Measurements from ENCODE around the gene CFHR4. TPM values are rescaled to one million over a fixed set of nuclear protein-coding genes. Genes with fewer than 3 reads are reported as not detected.

CFHR4 gene
- total and polyA plus RNA-seq, 4 donors: not detected

DNA sequence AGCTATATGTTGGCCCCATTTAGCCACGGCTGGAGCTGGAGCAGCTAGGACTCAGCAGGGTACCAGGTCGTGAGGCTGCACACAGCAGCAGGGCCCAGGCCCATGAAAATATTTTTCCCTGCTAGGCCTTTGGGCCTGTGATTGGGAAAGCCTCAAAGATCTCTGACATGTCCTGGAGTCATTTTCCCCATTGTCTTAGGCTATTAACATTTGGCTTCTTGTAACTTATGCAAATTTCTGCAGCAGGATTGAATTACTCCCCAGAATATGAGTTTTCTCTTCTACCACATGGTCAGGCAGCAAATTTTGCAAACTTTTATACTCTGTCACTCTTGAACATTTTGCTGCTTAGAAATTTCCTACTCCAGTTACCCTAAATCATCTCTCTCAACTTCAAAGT is 66.9 kb downstream of the CFHR4 start:
- Histone ChIP-seq H3K4me1 (ENCODE audit: control insufficient read depth in 5 of 5, insufficient read depth in 5 of 5, low read length in 5 of 5) (no peaks in the 10 kb centered on the region), H3K9me3 (ENCODE audit: control insufficient read depth in 4 of 4, insufficient read depth in 3 of 4, low read length in 3 of 4) (peaks cover 0 to 5% (median 0%) of the 10 kb centered on the region in 4 donors), H3K27ac (ENCODE audit: low read depth in 1 of 2, low read length in 1 of 2) (no peak overlapping the region), H3K9ac (ENCODE audit: insufficient read depth in 1 of 2, low read length in 2 of 2) (no peak overlapping the region), H3K27me3 (ENCODE audit: control insufficient read depth in 3 of 3, insufficient read depth in 3 of 3, low read length in 2 of 3) (no peaks in the 10 kb centered on the region), H3K36me3 (ENCODE audit: control insufficient read depth in 4 of 4, insufficient read depth in 4 of 4, low read length in 4 of 4) (no peaks in the 10 kb centered on the region), H3K4me3 (no peak overlapping the region)
- ATAC-seq (ENCODE audit: insufficient read depth, low FRiP score) (no peak), DNase-seq (no peak)
- 75 to 82% methylated on average over 2 of the region's 2 CpGs for WGBS, 2 donors
- TF ChIP-seq, protein P1, sequence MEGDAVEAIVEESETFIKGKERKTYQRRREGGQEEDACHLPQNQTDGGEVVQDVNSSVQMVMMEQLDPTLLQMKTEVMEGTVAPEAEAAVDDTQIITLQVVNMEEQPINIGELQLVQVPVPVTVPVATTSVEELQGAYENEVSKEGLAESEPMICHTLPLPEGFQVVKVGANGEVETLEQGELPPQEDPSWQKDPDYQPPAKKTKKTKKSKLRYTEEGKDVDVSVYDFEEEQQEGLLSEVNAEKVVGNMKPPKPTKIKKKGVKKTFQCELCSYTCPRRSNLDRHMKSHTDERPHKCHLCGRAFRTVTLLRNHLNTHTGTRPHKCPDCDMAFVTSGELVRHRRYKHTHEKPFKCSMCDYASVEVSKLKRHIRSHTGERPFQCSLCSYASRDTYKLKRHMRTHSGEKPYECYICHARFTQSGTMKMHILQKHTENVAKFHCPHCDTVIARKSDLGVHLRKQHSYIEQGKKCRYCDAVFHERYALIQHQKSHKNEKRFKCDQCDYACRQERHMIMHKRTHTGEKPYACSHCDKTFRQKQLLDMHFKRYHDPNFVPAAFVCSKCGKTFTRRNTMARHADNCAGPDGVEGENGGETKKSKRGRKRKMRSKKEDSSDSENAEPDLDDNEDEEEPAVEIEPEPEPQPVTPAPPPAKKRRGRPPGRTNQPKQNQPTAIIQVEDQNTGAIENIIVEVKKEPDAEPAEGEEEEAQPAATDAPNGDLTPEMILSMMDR (IDR thresholded peaks at IDR 0.05; ENCODE audit: control extremely low read depth, extremely low read depth): no peak

DNA sequence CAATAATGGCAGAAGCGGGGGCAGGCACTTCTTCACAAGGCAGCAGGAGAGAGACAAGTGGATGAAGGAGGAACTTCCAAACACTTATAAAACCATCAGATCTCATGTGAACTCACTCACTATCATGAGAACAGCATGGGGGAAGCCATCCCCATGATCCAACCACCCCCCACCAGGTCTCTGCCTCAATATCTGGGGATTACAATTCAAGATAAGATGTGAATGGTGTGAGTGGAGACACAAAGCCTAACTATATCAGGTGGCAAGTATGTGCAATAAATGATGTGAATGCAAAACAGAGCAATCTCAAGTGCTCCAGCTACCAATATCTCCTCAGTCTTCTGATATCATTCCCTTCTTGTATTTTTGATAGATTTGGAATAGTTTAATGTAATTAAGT is 68.1 kb downstream of the CFHR4 start:
- Histone ChIP-seq H3K36me3 (ENCODE audit: control insufficient read depth in 4 of 4, insufficient read depth in 4 of 4, low read length in 4 of 4) (no peaks in the 10 kb centered on the region), H3K27me3 (ENCODE audit: control insufficient read depth in 3 of 3, insufficient read depth in 3 of 3, low read length in 2 of 3) (no peaks in the 10 kb centered on the region), H3K27ac (ENCODE audit: low read depth in 1 of 2, low read length in 1 of 2) (no peak overlapping the region), H3K9me3 (ENCODE audit: control insufficient read depth in 4 of 4, insufficient read depth in 3 of 4, low read length in 3 of 4) (peaks cover 0 to 5% (median 0%) of the 10 kb centered on the region in 4 donors), H3K9ac (ENCODE audit: insufficient read depth in 1 of 2, low read length in 2 of 2) (no peak overlapping the region), H3K4me1 (ENCODE audit: control insufficient read depth in 5 of 5, insufficient read depth in 5 of 5, low read length in 5 of 5) (no peaks in the 10 kb centered on the region), H3K4me3 (no peak overlapping the region)
- DNase-seq (no peak), ATAC-seq (ENCODE audit: insufficient read depth, low FRiP score) (no peak)
- TF ChIP-seq, protein P1 (IDR thresholded peaks at IDR 0.05; ENCODE audit: control extremely low read depth, extremely low read depth): no peak
- 93 to 96% methylated on average over 1 of the region's 1 CpG for WGBS, 2 donors

DNA sequence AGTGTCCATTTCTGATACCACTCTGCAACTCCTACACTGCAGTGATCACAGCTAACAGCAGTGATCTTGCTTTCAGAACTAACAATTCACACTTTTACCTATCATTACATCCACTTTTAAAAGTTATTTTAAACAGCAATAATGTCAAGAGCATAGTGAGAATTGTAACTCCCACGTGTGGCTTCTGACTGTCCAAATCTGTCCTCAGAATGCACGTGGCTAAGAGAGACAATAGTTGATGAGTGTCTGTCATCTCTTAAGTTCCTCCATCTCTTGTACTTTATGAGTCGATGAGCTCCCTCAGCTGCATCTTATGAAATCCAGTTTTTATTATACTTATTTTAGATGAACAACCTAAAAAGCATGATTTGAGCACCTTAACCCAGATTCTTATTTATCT is 73.0 kb downstream of the CFHR4 start:
- WGBS, 2 donors: 65 to 79% methylated on average over 3 of the region's 3 CpGs
- Histone ChIP-seq H3K36me3 (ENCODE audit: control insufficient read depth in 4 of 4, insufficient read depth in 4 of 4, low read length in 4 of 4) (no peaks in the 10 kb centered on the region), H3K9ac (ENCODE audit: insufficient read depth in 1 of 2, low read length in 2 of 2) (no peak overlapping the region), H3K27me3 (ENCODE audit: control insufficient read depth in 3 of 3, insufficient read depth in 3 of 3, low read length in 2 of 3) (no peaks in the 10 kb centered on the region), H3K9me3 (ENCODE audit: control insufficient read depth in 4 of 4, insufficient read depth in 3 of 4, low read length in 3 of 4) (peaks cover 0 to 2% (median 0%) of the 10 kb centered on the region in 4 donors), H3K4me1 (ENCODE audit: control insufficient read depth in 5 of 5, insufficient read depth in 5 of 5, low read length in 5 of 5) (no peaks in the 10 kb centered on the region), H3K27ac (ENCODE audit: low read depth in 1 of 2, low read length in 1 of 2) (no peak overlapping the region), H3K4me3 (no peak overlapping the region)
- no peak for ATAC-seq (ENCODE audit: insufficient read depth, low FRiP score)
- DNase-seq: no peak
- TF ChIP-seq, protein P1 (IDR thresholded peaks at IDR 0.05; ENCODE audit: control extremely low read depth, extremely low read depth): no peak

Other genes starting within 250 kb of the CFHR4 start
- gene CFH, start 236.0 kb upstream of the CFHR4 start, total RNA-seq: 100 to 1,000 TPM in 1 of 2 donors, 10 to 100 TPM in 1; 80.7 to 185 TPM
- 10 to 100 TPM; 26.8 to 44.7 TPM for gene CFH, start 236.0 kb upstream of the CFHR4 start, polyA plus RNA-seq
- 1 to 10 TPM in 1 of 2 donors, under 1 TPM in 1; 0.28 to 1.5 TPM for gene CFHR3, start 113.2 kb upstream of the CFHR4 start, total RNA-seq
- gene CFHR3, start 113.2 kb upstream of the CFHR4 start, polyA plus RNA-seq: under 1 TPM; 0.03 to 0.24 TPM
- under 1 TPM; 0.21 to 0.82 TPM for gene CFHR1, start 68.3 kb upstream of the CFHR4 start, total RNA-seq
- under 1 TPM in 1 of 2 donors, not detected in 1; 0.39 TPM for gene CFHR1, start 68.3 kb upstream of the CFHR4 start, polyA plus RNA-seq
- under 1 TPM in 1 of 2 donors, not detected in 1; 0.28 TPM for gene CFHR2, start 55.7 kb downstream of the CFHR4 start, total RNA-seq
- not detected for gene CFHR2, start 55.7 kb downstream of the CFHR4 start, polyA plus RNA-seq
- gene CFHR5, start 89.5 kb downstream of the CFHR4 start, total RNA-seq: not detected
- gene CFHR5, start 89.5 kb downstream of the CFHR4 start, polyA plus RNA-seq: not detected
- not detected for gene F13B, start 179.2 kb downstream of the CFHR4 start, total RNA-seq
- gene F13B, start 179.2 kb downstream of the CFHR4 start, polyA plus RNA-seq: not detected